Esophagus muscularis mucosa (tissue), 3 donors: ENCODE results near the gene MTIF3.

Experiments
- CTCF ChIP-seq, 3 experiments: fragments of 200-600 bp in 2 of 3; fragments of 450-650 bp in 1 of 3; sonication (generic) in 2 of 3; IDR thresholded peaks; one replicate each; pipeline ENCODE4 v1.5.1; 2017 to 2019; ENCODE audit warnings: antibody characterized with exemption in 3 of 3, mild to moderate bottlenecking in 2 of 3, moderate library complexity in 1 of 3
- EP300 ChIP-seq: sonication (generic); formaldehyde crosslinking; IDR thresholded peaks from one replicate; pipeline ENCODE4 v1.6.1; 2017; ENCODE audit warnings: antibody characterized with exemption

DNA sequence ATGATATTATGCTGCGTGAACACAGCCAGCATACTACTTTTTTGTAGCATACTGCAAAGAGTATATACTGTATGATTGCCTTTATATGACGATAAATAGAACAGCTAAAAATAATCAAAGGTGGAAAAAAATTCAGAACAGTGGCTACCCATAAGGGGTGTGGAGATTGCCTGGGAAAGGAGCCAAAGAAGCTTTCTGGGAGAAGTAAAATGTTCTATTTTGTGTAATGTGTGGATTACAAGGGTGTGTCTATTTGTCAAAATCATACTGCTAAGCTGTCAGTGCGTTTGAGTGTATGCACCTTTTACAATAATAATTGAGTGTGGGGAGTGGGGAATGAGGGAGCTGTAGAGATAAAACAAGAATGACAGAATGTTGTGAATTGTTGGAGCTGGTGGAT, 45.2 kb upstream of the MTIF3 start:
- TF ChIP-seq EP300, result no peak
- TF ChIP-seq CTCF (IDR thresholded peaks at IDR 0.05), result no peak
